ENCODE data around the gene TCF12.

GRCh38 chr15:56981160-56981559 lies 62.7 kb downstream of the TCF12 start:
- TF ChIP-seq CTCF (conservative IDR thresholded peaks at IDR 0.05; ENCODE audit: low read length): no peak
- no peak for TF ChIP-seq EZH2phosphoT487 (IDR thresholded peaks at IDR 0.05; ENCODE audit: borderline replicate concordance)
